ENCODE data around the gene SHISA8. TPM values are rescaled to one million over a fixed set of nuclear protein-coding genes. Genes with fewer than 3 reads are reported as not detected.

Gene SHISA8
- total RNA-seq, 1 donor from 2014 or later: not detected

DNA sequence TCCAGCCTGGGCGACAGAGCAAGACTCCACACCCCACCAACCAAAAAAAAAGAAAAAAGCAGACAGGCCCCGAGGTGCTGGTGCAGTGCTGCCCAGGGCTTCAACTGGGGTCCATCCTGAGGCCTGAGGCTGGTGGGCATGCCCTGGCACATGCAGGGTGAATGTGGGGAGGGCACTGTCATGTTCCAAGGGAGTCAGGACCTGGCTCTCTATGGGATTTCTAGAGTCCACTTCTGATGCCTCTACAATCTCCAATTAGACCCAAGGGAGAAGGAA is 22.0 kb upstream of the SHISA8 start:
- DNase-seq: no peak
- Histone ChIP-seq H3K4me1 (peaks cover 14% of the 10 kb centered on the region), H3K36me3 (no peaks in the 10 kb centered on the region), H3K27me3 (ENCODE audit: low read depth) (no peaks in the 10 kb centered on the region), H3K27ac (no peak overlapping the region), H3K9me3 (no peaks in the 10 kb centered on the region), H3K4me3 (no peak overlapping the region)
- intact Hi-C loops (cut with DNase I): no loop called here
- ATAC-seq: no peak
- TF ChIP-seq, protein P1, sequence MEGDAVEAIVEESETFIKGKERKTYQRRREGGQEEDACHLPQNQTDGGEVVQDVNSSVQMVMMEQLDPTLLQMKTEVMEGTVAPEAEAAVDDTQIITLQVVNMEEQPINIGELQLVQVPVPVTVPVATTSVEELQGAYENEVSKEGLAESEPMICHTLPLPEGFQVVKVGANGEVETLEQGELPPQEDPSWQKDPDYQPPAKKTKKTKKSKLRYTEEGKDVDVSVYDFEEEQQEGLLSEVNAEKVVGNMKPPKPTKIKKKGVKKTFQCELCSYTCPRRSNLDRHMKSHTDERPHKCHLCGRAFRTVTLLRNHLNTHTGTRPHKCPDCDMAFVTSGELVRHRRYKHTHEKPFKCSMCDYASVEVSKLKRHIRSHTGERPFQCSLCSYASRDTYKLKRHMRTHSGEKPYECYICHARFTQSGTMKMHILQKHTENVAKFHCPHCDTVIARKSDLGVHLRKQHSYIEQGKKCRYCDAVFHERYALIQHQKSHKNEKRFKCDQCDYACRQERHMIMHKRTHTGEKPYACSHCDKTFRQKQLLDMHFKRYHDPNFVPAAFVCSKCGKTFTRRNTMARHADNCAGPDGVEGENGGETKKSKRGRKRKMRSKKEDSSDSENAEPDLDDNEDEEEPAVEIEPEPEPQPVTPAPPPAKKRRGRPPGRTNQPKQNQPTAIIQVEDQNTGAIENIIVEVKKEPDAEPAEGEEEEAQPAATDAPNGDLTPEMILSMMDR (IDR thresholded peaks at IDR 0.05): no peak

DNA sequence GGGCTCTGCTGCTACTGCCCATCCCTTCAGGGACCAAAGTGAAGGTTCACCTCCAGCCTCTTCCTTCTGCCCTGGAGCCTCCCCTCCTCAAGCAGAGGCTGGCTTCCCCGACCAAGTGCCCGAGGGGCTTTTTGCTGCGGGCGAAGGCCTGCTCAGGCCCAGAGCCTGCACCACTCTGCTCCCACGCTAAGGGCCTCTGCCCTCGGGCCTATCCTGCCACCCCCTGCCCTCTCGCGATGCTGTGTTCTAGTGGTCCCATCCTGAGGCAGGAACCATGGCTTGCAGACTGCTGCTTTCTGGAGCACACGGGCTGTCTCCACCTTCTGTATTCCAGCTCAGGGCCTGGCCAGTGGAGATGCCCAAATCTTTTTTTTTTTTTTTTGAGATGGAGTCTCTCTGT is 20.6 kb upstream of the SHISA8 start:
- intact Hi-C loops (cut with DNase I): no loop called here

DNA sequence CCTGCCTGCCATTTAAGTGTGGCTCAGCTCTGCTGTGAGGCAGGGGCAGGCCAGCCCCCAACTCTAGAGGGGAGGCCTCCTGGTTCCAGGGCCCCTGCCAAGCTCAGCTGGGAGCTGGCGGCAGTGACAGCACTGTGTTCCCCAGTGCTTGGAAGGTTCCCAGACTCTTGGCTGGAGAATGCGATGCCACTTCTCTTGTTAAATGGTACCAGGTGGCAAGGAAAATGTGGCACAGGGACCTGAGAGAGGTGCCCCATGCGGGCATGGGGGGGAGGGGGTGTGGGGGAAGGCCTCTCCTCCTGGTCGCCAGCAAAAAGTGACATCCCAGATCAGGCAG is 20.1 kb upstream of the SHISA8 start:
- TF ChIP-seq, protein P1 (IDR thresholded peaks at IDR 0.05): no peak

More for the DNA sequence above, 20.6 kb upstream of the SHISA8 start:
- peaks cover 5% of the 10 kb centered on the region for H3K4me1 ChIP-seq
- DNase-seq (no peak), ATAC-seq (no peak)
- H3K36me3 ChIP-seq: no peaks in the 10 kb centered on the region
- no peaks in the 10 kb centered on the region for H3K9me3 ChIP-seq
- H3K27ac ChIP-seq: no peak overlapping the region
- TF ChIP-seq, protein P1 (IDR thresholded peaks at IDR 0.05): no peak
- H3K27me3 ChIP-seq (ENCODE audit: low read depth): no peaks in the 10 kb centered on the region
- no peak overlapping the region for H3K4me3 ChIP-seq

DNA sequence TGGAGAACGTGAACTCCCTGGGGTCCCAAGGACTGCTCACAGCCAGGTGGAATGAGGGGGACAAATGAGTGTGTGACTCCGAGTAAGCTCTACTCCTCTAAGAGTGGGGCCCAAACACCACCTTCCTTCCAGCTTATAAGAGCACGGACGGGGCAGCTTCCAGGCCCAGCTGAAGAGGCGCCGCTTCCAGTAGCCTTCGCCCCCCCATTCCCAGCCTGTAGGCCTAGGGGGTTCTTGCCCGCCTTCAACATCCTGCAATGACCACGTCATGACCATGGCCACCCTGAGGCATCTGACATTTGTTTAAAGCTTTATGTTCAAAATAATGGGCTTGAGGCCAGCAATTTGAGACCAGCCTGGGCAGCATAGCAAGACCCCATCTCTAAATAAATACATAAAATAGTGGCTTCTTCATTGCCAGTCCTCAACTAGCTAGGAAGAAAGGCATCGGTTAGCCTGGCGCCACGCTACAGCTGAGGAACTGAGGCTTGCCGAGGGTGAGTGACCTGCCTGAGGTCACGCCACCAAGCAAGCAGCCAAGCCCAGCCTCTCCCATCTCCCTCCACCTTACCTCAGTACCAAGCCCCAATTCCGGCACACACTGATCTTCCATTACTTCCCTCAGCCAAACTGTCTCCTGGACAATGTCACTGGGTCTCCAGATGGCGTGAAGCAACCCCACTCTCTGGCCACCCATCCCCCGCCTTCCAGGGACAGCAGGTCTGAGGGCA is 19.6 kb upstream of the SHISA8 start:
- TF ChIP-seq, protein P1 (IDR thresholded peaks at IDR 0.05): no peak
- Histone ChIP-seq H3K27me3 (ENCODE audit: low read depth) (no peaks in the 10 kb centered on the region), H3K4me3 (no peak overlapping the region), H3K9me3 (no peaks in the 10 kb centered on the region), H3K27ac (no peak overlapping the region), H3K36me3 (no peaks in the 10 kb centered on the region), H3K4me1 (peaks cover 2% of the 10 kb centered on the region)
- intact Hi-C loops (cut with DNase I): no loop called here
- DNase-seq: no peak
- no peak for ATAC-seq

More for the DNA sequence above, 20.1 kb upstream of the SHISA8 start:
- Histone ChIP-seq H3K36me3 (no peaks in the 10 kb centered on the region), H3K4me1 (peaks cover 3% of the 10 kb centered on the region), H3K27me3 (ENCODE audit: low read depth) (no peaks in the 10 kb centered on the region), H3K4me3 (no peak overlapping the region), H3K27ac (no peak overlapping the region), H3K9me3 (no peaks in the 10 kb centered on the region)
- no peak for DNase-seq
- ATAC-seq: no peak
- intact Hi-C loops (cut with DNase I): no loop called here

DNA sequence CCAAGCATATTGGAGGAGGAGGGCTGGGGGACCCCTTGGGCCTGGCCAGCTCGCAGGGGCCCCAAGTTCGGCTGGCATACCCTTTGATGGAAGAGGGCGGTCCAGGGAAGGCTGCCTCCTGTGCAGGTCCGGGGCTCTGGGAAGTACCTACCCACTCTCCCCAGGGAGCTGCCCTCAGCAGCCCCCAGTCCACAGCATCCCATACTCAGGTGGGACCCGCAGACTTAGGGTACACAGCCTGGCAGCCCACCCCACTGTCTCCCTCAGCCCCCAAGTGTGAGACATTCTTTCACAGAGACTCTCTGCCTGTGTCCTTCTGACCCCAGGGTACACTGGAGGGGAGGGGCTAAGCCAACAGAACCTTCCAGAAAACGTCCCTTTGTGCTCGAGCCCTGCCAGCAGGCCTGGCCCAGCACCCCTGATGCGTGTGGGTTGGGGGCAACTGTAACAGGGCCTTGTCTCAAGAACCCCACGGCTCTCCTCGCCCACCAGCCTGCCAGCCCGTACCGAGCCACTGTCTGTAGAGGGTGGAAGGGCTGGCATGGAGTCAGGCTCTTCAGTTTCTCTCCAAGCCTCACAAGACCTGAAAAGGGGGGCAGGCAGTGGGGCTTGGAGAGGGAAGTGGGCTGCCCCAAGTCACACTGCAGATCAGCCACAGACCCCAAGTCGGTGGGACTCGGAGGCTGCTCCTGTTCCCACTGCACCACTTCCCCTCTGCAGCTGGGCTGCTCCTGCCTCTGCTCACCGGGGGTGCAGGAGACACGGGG is 18.7 kb upstream of the SHISA8 start:
- Histone ChIP-seq H3K27me3 (ENCODE audit: low read depth) (no peaks in the 10 kb centered on the region), H3K36me3 (no peaks in the 10 kb centered on the region), H3K27ac (no peak overlapping the region), H3K4me3 (no peak overlapping the region), H3K9me3 (no peaks in the 10 kb centered on the region), H3K4me1 (no peaks in the 10 kb centered on the region)
- ATAC-seq (no peak), DNase-seq (no peak)
- intact Hi-C loops (cut with DNase I): no loop called here
- TF ChIP-seq, protein P1 (IDR thresholded peaks at IDR 0.05): no peak

All from lower lobe of right lung (tissue), 2 donors.